CD4-positive, alpha-beta T cell treated with Interleukin-6 at 100 ng/mL for 8 hours (primary cell): Measurements from ENCODE around the gene BANP.
"Not testable (repeated sequence)": the region's sequence is repeated elsewhere in the genome, so short reads cannot be mapped to it uniquely, and the experiment has no call there.

ENCODE experiments used
- DNase-seq: peaks from one replicate; pipeline ENCODE4 v3.0.0-alpha.2; 2020; ENCODE audit warnings: mixed read lengths, low spot score

BANP gene

DNA sequence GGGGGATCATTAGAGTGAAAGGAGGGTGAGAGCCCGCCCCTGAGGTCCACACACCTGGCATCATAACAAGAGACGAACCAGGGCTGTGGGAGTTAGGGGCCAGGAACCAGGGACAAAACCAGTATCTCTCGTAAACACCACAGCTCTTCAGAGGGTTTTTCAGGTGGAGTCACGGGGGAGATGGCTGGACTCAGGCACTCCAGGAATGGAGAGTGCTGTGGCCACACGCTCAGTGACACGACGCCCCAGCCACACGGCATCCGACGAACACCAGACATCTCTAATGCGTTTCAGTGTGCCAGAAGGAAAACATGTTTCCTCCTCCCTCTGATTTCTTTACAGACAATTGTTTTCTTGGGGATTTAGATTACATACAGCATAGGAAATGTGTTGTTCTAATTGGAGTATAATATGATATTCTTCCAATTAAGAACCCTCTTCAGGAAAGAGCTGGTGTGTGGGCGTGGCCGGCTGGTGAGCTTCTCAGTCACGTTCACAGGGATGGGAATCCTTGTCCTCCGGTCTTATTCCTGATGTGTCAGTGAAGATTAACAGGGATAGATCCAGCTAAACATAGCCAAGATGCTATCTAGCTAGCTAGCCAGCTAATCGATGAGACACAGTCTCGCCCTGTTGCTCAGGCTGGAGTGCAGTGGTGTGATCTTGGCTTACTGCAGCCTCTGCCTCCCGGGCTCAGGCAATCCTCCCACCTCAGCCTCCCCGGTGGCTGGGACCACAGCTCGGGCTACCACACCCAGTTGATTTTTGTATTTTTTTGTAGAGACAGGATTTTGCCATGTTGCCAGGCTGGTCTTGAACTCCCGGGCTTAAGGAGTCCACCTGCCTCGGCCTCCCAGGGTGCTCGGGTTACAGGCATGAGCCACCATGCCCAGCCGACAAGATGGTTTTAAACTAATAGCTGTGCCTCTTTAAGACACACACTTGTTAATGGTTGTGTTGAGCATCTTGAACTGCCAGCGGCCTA, 98.6 kb downstream of the BANP start:
- no peak for DNase-seq

DNA sequence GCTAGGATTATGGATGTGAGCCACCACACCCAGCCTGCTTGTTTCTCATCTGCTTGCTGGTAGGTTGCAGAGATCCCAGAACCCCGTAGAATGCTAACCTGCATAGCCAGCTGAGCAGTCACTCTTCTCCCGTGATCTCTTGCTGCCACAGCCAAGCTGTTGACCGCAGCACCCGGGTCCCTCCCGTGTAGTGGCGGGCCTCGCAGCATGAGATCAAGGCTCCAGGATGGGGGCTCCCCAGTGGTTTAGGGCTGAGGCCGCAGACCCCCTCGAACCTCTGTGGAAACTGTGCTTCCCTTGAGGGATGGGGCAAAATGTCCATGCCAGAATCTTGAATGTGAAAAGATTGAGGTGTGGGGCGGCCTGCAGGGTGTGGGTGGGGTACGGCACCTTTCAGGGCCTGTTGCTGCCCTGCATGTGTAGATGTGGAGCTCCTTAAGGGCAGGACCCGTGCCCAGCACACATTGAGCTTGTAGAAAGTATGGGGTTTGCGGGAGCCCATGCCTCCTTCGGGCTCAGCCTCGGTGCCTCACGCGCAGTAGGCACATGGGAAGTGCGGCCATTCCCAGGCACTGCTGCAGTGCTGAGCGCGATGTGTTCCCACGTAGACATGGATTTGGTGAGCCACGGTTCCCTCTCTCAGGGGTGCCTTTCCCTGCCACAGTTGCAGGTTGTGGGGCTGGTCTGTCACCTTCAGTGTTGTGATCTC, 99.9 kb downstream of the BANP start:
- DNase-seq: no peak

DNA sequence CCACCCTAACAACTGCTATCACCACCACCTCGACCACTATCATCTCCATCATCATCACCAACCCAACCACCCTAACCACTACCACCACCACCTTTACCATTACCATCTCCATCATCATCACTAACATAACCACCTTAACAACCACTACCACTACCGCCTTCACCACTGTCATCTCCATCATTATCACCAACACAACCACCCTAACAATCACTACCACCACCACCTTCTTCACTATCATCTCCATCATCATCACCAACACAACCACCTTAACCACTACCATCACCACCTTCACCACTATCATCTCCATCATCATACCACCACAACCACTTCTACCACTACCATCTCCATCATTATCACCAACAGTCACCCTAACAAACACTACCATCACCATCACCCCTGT, 101.4 kb downstream of the BANP start:
- DNase-seq: no peak

DNA sequence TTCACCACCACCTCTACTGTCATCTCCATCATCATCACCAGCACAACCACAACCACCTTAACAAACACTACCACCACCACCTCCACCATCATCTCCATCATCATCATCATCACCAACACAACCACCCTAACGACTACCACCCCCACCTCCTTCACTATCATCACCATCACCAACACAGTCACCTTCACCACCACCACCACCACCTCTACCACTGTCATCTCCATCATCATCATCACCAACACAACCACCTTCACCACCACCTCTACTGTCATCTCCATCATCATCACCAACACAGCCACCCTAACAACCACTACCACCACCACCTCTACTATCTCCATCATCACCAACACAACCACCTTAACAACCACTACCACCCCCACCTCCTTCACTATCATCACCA, 102.2 kb downstream of the BANP start:
- DNase-seq: not testable (repeated sequence)

DNA sequence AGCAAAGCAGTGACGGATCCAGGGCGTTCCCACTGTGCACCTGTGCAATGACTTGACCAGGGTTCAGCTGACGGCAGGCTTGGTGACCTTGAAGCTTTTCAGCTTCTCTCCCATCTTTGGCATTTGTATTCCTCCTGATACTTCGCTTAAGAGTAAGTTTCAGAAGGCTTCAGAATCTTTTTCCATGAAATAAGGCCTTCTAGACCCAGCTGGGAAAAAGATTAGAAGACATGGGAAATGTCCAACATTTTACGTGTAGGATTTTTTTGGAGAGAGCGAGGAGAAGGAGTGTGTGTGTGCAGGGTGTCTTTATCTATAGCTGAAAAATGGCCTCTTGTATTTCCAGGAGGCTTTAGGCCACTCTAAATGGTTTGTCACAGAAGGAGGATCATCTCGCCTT, 104.1 kb downstream of the BANP start:
- no peak for DNase-seq

DNA sequence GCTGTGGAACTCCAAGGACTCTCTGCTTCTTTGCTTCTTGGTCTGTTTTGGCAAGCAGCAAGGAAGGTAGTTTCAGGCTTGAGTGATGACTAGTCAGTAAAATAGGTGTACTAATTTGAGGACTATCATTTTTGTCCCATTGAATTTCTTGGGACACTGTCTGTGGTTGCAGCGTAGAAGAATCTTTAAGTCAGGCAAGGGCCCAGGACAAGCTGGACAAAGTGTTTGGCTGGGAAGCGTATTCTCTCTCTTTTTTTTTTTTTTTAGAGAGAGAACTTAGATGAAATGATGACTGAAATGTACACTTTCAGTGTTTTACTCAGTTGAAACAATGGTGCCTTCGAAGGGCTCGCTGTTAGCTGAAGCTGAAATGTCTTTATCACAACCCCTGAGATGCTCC, 105.0 kb downstream of the BANP start:
- DNase-seq: no peak

DNA sequence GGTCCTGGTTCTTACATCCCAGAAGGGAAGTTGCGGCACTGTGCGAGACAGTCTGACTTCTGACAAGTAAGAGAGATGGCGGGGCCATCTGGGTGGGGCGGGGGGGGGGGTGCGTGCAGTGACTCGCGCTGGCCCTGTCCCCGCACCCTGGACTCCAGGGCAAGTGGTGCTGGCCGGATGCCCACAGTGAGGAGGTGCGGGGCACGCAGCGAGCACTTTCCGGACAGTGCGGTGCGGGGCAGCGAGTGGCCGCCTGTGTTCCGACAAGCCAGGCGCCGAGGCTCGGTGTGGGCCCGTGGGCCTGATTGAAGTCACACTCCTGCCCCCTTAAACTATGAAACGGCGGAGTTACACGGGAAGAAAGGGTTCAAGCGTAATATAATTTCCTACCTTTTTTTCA, 106.4 kb downstream of the BANP start:
- DNase-seq: no peak

DNA sequence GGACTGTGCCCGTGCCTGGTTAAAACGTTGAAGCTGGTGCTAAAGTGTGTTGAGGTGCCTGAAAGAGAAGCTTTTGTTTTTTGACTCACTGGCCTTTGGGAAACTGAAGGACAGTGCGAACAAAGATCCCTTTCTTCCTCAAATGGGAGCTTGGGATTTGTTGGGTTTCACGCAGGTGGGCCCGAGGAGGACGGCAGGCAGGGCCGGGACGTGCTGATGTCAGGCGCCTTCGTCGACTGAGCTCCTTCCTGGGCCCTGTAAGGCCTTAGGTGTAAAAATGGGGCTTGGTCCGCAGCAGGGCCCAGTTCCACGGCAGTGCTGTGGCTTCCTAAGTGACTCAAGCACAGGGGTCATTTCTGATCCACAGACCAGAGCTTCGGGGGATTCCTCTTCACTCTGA, 106.9 kb downstream of the BANP start:
- no peak for DNase-seq

DNA sequence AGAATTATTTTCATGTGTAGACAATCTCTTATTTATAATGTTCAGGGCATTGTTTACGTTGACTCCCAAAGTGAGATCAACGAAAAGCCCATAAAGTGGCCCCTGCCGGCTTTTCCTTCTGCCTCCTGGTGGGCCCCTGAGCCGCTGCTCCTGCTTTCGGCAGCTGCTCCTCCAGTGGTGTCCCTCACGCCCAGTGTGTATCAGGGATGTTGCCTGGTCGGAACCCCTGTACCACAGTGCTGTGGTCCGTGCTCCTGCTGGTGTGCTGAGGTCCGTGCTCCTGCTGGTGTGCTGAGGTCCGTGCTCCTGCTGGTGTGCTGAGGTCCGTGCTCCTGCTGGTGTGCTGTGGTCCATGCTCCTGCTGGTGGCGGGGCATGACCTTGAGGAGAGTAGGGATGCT, 107.6 kb downstream of the BANP start:
- DNase-seq: no peak

DNA sequence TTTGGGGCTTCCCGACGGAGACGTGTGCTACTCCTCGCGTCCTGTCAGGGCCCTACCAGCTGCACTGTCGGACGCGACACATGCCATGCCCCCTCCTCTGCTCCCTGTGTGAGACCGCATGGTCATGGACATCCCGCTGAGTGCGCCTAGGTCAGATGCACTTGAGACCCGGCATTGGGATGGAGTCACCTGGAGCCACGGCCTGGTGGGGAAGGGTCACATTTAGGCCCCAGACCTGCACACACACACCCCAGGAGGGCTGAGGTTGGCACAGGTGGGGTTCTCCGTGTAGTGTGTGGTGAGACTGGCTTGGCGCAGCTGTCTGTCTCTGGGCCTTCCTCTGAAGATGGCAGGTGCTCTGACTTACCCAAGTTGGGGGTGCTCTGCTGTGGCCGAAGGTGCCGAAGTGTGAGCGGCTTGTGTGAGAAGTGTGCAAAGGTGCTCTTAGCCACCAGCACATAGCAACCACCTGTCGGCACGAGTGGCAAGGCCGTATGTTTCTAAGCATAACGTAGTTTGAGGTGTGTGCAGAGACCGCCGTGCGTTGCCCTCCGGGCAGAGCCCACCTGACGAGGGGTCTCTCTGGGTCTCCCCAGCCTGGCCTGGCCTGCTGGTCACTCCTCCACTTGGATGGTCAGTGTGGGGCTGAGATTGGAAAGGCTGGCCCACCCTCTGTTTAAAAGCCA, 108.6 kb downstream of the BANP start:
- DNase-seq: no peak

DNA sequence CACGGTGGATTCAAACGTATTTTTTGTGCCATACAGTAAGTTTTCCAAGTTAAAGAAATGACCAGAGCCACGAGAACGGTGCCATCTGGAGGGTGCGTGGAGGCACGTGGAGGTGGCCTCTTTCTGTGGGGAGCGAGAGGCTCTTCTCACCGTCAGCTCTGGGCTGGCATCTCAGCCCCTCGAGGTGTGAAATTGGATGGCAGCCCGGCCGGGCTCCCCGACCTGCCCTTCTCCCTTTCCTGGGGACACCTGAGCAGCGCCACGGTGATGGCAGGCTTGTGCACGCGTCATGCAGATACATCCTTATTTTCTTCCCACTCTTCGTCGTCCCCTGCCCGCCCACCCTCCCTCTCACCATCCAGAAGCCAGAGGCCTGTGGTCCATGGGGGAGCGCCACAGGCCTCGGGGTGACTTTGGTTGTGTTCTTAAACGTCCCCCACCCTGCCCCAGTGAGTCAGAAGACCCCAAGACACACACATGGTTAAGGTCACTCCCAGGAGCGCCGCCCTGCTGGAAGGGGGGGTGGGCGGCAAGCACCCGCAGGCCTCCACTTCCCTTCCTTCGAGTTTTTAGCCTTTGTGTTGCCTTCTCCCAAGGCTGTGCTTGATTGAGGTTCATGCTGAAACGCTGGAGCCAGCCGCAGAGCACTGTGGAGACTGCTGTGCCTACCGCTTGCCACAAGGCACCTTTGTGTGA, 109.4 kb downstream of the BANP start:
- no peak for DNase-seq

DNA sequence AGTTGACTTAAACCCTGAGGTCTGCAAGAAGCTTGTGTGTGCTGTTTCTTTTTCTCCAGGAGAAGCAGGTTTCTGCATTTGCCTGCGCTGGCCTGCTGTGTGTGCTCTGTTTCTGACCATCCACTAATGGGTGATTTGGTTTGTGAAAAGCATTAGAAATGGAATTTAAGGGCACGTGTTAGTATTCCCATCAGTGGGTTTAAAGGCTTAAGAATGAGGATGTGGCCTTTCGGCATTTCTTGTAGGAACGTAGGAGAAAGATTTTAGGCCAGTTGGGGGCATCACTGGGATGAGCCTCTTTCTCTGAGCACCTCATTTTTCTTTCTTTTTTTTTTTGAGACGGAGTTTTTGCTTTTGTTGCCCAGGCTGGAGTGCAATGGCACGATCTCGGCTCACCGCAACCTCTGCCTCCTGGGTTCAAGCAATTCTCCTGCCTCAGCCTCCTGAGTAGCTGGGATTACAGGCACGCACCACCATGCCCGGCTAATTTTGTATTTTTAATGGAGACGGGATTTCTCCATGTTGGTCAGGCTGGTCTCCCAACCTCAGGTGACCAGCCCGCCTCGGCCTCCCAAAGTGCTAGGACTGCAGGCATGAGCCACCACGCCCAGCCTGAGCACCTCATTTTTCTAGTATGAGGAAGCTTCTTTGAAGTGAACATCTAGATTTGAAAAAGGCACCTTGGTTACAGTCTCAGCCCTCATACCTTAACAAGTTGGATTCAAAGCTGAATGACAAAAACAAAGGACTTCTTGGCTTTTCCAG, 110.3 kb downstream of the BANP start:
- DNase-seq: no peak

DNA sequence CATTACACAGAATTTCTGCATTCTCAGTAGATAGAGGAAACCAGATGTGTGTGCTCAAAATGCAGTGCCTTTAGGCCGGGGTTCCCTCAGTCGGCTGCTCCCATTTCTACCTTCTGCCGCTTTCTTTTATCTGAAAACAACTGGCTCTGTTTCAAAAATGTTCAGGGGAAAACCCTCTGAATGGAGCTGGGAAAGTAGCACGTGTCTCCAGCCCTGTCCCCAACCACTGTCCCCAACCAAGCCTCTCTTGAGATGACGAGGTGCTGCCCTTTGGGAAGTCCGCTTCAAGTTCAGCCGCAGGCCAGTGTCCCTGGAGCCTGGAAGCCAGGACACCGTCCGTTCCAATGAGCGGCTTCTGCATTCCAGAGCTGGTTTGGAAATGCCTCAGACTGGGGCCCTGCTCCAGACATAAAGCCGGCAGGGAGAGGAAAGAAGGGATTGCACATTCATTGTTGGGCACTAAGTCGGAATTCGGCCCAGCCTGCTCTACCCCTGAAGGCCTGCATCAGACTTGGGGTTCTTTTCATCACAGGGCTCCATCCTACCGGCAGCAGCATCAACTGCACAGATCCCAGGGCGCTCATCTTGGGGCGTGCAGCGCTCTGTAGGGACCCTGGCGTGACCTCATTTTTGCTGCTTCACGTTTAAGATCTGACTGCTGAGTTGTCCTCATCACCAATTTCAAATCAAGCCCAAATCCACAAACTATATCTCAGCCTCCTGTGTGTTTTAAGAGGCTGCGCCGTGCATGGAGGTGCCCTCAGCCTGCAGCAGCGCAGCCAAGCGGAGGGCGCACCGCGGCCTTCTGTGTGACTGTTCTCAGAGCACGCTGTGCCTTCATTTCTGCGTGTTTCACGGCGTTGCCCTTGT, 111.3 kb downstream of the BANP start:
- no peak for DNase-seq

DNA sequence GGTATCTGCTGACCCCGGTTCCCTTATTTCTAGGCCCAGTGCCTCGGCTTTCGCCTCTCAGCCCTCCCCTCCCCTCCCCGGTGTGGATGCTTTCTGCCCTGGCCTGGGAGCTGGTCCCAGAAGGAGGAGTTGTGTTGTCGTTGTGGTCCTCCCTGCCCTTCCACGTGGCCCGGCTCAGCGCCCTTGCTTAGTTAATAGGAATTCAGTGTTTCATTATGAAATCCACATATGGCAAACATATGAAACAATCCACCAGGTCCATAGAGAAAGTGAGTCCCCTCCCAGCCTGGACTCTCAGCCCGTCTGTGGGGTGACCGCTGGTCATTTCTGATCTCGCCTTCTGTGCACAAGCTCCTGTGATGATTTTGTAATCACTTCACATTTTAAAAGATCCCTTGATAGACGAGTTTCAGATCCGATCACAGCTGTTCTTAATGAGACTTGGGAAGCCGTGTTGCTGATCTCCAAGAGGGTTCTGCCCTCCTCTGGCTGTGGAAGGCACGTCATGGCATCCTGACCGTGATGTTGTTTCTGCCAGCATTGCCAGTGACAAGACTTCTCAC, 112.1 kb downstream of the BANP start:
- no peak for DNase-seq

DNA sequence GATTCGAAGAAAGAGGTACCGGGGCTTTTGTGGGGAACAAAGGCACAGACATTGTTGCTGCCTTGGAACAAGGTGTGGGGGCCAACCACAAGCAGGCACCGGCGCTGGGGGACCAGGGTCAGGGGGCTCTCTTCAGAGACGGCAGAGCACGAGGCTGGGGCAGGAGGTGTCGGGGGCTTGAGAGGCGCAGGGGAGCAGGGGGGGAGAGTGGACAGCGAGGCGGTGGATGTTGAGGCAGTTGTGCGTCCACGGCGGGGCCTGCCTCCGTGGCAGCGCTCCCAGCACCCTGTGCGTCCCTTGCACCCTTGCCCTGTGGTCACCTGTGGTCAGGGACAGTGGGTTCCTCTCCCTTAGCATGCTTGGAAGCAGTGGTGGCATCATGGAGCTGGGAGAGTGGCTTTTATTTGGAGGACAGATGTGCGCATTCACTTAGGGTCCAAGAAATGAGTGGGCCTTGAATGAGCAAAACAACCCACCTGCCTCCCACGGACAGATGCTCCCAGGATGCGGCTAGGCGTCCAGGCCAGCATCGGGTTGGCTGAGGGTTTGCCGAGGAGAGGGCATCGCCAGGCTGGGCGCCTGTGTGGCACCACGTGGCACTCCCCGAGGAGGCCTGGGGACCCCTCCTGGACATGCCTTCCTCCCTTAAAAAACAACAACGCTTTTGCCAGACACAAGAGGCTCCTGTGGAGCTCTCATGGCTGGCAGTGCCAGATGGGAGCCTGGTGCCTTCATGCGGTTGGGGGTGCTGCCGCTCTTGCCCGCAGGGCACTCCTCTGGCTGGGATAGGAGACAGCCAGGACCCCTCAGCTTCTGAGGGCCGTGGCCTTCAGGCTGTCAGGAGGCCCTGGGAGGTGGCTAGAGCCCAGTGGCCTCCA, 113.0 kb downstream of the BANP start:
- no peak for DNase-seq

DNA sequence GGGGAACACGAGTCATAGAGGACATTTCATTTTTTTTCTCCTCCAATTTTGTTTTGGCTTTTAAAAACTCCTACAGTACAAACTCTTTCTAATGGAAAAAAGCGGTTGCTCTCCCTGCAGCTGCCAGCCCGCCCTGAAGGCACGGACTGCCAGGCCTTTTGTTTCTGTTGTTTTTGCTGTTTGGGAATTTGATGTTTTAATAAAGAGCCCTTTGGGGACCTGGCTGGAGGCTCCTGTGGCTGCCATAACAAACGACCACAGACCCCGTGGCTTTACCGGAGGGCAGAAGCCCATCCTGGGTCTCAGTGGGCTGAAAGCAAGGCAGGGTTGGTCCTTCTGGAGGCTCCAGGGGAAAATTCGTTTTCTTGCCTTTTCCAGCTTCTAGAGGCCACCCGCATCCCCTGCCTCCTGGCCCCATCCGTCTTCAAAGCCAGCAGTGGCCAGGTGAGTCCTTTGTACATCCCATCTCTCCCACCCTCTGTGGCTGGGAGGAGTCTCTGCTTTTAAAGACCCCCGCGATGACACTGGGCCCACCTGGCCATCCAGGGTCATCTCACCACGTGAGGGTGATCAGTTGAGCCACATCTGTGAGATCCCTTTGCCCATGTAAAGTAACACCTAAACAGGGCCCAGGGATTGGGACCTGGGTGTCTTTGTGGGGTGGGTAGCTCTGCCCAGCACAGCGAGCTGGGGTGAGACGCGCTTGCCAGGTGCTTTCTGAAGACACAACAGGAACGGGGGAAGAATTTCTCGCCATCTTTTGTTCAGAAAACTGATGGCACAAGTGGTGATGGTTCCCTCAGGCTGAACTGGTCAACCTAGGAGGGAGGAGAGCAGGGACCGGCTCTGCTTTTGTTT, 113.9 kb downstream of the BANP start:
- no peak for DNase-seq

DNA sequence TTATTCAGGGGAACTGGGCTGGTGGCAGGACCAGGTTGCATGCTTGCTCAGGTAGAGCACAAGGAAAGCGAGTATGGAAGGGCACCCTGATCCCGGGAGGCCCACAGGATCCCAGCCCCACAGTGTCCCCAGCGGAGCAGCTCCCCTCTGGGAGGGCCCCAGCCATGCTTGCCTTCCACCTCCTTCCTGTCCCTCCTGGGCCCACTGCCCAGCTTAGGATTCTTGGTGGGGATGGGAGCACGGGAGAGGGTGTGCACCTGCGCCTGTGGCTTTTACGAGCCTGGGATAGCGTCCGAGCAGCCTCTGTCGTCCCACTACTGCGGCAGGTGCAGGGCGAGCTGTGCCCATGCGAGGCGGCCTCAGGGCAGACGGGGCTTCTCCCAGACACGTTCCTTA, 114.5 kb downstream of the BANP start:
- DNase-seq: no peak

DNA sequence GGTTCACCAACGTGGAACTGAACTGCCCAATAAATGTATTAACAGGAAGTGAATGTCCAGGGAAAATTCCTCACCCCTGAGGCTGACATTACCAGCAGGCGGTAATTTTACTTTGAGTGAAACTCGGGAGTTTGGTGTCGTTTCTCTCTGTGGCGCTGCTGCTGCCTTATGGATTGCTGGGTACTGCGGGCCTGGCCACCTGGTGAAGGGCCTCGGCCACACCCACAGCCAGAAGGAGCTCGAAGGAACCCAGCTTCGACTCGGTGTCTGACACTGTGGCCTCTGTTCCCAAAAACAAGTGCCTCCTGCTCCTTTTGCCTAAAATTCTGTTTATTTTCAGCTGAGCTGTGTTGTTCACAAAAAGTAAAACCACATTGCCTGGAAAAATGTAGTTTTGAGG, 115.0 kb downstream of the BANP start:
- DNase-seq: no peak
